ENCODE results near the gene FAM83C.

The FAM83C gene

DNA sequence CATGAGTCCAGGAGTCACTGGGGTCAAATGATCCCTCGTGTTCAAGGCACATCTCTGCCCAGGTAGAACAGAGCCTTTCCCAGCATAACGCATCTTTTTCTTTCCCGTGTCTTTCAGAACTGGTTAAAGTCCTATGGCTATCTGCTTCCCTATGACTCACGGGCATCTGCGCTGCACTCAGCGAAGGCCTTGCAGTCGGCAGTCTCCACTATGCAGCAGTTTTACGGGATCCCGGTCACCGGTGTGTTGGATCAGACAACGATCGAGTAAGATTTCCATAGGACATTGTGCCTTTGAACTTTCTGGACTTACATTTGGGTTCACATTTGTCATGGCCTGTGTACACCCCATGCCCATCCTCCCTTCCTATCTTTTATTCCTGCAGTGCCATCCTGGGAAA is 45.5 kb downstream of the FAM83C start:
- Histone ChIP-seq H3K4me1 (ENCODE audit: low read length) (no peaks in the 10 kb centered on the region), H3K4me3 (ENCODE audit: low read length) (no peak overlapping the region), H3F3A (ENCODE audit: insufficient read depth, low read length) (no peaks in the 10 kb centered on the region), H4K20me1 (ENCODE audit: insufficient read depth, low read length) (no peaks in the 10 kb centered on the region), H3K9me2 (replicated peaks; ENCODE audit: insufficient read depth, low read length) (no peaks in the 10 kb centered on the region), H3K36me3 (replicated peaks; ENCODE audit: insufficient read depth, low read length) (no peaks in the 10 kb centered on the region), H3K27me3 (replicated peaks; ENCODE audit: insufficient read depth, low read length) (no peaks in the 10 kb centered on the region), H3K9ac (ENCODE audit: low read length) (no peak overlapping the region), H3K27ac (ENCODE audit: low read length) (no peak overlapping the region), H2AFZ (ENCODE audit: low read length) (no peak overlapping the region), H3K79me2 (ENCODE audit: low read length) (no peaks in the 10 kb centered on the region), H3K9me3 (replicated peaks; ENCODE audit: insufficient read depth, low read length) (no peaks in the 10 kb centered on the region), H3K4me2 (ENCODE audit: low read depth, low read length) (no peak overlapping the region)
- no peak for DNase-seq
- no peak for TF ChIP-seq EZH2 (optimal IDR thresholded peaks at IDR 0.05; ENCODE audit: low read depth, low read length)
- no peak for TF ChIP-seq EZH2phosphoT487 (IDR thresholded peaks at IDR 0.05; ENCODE audit: low read length)
- TF ChIP-seq, protein P1, sequence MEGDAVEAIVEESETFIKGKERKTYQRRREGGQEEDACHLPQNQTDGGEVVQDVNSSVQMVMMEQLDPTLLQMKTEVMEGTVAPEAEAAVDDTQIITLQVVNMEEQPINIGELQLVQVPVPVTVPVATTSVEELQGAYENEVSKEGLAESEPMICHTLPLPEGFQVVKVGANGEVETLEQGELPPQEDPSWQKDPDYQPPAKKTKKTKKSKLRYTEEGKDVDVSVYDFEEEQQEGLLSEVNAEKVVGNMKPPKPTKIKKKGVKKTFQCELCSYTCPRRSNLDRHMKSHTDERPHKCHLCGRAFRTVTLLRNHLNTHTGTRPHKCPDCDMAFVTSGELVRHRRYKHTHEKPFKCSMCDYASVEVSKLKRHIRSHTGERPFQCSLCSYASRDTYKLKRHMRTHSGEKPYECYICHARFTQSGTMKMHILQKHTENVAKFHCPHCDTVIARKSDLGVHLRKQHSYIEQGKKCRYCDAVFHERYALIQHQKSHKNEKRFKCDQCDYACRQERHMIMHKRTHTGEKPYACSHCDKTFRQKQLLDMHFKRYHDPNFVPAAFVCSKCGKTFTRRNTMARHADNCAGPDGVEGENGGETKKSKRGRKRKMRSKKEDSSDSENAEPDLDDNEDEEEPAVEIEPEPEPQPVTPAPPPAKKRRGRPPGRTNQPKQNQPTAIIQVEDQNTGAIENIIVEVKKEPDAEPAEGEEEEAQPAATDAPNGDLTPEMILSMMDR (IDR thresholded peaks at IDR 0.05; ENCODE audit: low read length) = no peak

DNA sequence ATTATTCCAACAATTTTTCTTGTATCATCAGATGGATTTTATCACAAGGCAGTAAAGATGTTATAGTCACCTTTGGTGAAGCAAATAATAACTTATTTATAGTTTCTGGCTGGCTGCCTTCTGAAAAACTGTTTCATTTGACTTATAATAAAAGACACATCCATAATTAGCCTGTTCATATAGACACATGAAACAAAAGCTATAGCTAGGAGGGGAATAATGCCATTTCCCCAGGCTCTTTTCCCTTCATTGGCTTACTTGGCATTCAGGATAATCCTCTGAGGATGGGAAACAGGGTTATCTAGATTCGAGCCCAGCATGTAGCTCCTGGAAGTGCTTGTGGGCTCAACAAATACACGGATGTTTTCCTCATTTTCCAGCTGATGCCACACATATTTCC is 48.2 kb downstream of the FAM83C start:
- Histone ChIP-seq H4K20me1 (ENCODE audit: insufficient read depth, low read length) (no peaks in the 10 kb centered on the region), H3K79me2 (ENCODE audit: low read length) (no peaks in the 10 kb centered on the region), H3K27me3 (replicated peaks; ENCODE audit: insufficient read depth, low read length) (no peaks in the 10 kb centered on the region), H3K9ac (ENCODE audit: low read length) (no peak overlapping the region), H3K36me3 (replicated peaks; ENCODE audit: insufficient read depth, low read length) (no peaks in the 10 kb centered on the region), H3K4me1 (ENCODE audit: low read length) (no peaks in the 10 kb centered on the region), H3K9me3 (replicated peaks; ENCODE audit: insufficient read depth, low read length) (no peaks in the 10 kb centered on the region), H3K27ac (ENCODE audit: low read length) (no peak overlapping the region), H2AFZ (ENCODE audit: low read length) (no peak overlapping the region), H3K9me2 (replicated peaks; ENCODE audit: insufficient read depth, low read length) (no peaks in the 10 kb centered on the region), H3K4me2 (ENCODE audit: low read depth, low read length) (no peak overlapping the region), H3K4me3 (ENCODE audit: low read length) (no peak overlapping the region), H3F3A (ENCODE audit: insufficient read depth, low read length) (no peaks in the 10 kb centered on the region)
- no peak for DNase-seq
- TF ChIP-seq, protein P1 (IDR thresholded peaks at IDR 0.05; ENCODE audit: low read length) = no peak
- TF ChIP-seq EZH2phosphoT487 (IDR thresholded peaks at IDR 0.05; ENCODE audit: low read length) (no peak), EZH2 (optimal IDR thresholded peaks at IDR 0.05; ENCODE audit: low read depth, low read length) (no peak)

DNA sequence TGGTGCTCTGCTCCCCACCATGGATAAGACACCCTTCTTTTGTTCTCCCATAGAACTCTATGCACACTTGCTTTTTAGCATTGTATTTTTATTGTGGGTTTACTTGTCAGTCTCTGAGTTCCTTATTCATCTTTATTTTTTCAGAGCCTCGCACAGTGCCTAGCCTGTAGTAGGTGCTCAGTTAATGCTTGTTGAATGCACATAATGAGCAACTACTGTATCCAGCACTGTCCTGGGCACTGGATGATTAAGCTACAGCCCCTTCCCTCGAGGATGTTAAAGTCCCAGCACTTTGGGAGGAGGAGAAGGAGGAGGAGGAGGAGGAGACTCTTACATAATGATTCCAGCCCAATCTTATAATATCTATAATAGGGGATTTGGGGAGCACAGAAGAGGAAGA is 48.9 kb downstream of the FAM83C start:
- Histone ChIP-seq H3K4me2 (ENCODE audit: low read depth, low read length) (no peak overlapping the region), H3K4me3 (ENCODE audit: low read length) (no peak overlapping the region), H3K4me1 (ENCODE audit: low read length) (no peaks in the 10 kb centered on the region), H3K27ac (ENCODE audit: low read length) (no peak overlapping the region), H3F3A (ENCODE audit: insufficient read depth, low read length) (no peaks in the 10 kb centered on the region), H2AFZ (ENCODE audit: low read length) (no peak overlapping the region), H3K36me3 (replicated peaks; ENCODE audit: insufficient read depth, low read length) (no peaks in the 10 kb centered on the region), H3K9me3 (replicated peaks; ENCODE audit: insufficient read depth, low read length) (no peaks in the 10 kb centered on the region), H4K20me1 (ENCODE audit: insufficient read depth, low read length) (no peaks in the 10 kb centered on the region), H3K27me3 (replicated peaks; ENCODE audit: insufficient read depth, low read length) (no peaks in the 10 kb centered on the region), H3K79me2 (ENCODE audit: low read length) (no peaks in the 10 kb centered on the region), H3K9ac (ENCODE audit: low read length) (no peak overlapping the region), H3K9me2 (replicated peaks; ENCODE audit: insufficient read depth, low read length) (no peaks in the 10 kb centered on the region)
- TF ChIP-seq EZH2phosphoT487 (IDR thresholded peaks at IDR 0.05; ENCODE audit: low read length) = no peak
- no peak for TF ChIP-seq EZH2 (optimal IDR thresholded peaks at IDR 0.05; ENCODE audit: low read depth, low read length)
- TF ChIP-seq, protein P1 (IDR thresholded peaks at IDR 0.05; ENCODE audit: low read length) = no peak
- no peak for DNase-seq

Measured in MM.1S (cell line).